ENCODE data around the gene TRIB2.

TRIB2 gene

GRCh38 chr2:12787891-12788801 lies 71.4 kb downstream of the TRIB2 start:
- no peak for DNase-seq

GRCh38 chr2:12791906-12792305 lies 75.2 kb downstream of the TRIB2 start:
- no peak for DNase-seq

Measured in NCI-H510A (cell line).